Fibroblast of lung (primary cell): ENCODE data around the gene MMP13. TPM values are rescaled to one million over a fixed set of nuclear protein-coding genes. Genes with fewer than 3 reads are reported as not detected.

ENCODE experiments used
- DNase-seq, 2 donors: peaks; one replicate each; pipeline versions ENCODE4 v3.0.0 to v3.0.0-alpha.2; 2010; ENCODE audit warnings: low read depth in 2 of 2
- H2AFZ ChIP-seq: 2 replicates; pipeline ENCODE4 v1.5.1; 2012; ENCODE audit warnings: low read length, control low read depth, inconsistent platforms
- H3K27ac ChIP-seq: 2 replicates; pipeline ENCODE4 v1.5.1; 2011; ENCODE audit warnings: low read length, control low read depth; ENCODE audit not compliant: insufficient read depth
- H3K27me3 ChIP-seq: 2 replicates; pipeline ENCODE4 v1.5.1; 2011; ENCODE audit warnings: mild to moderate bottlenecking, low read length; ENCODE audit not compliant: control insufficient read depth, insufficient read depth
- H3K36me3 ChIP-seq: 2 replicates; pipeline ENCODE4 v1.5.1; 2011; ENCODE audit warnings: low read length; ENCODE audit not compliant: control insufficient read depth, insufficient read depth
- H3K4me1 ChIP-seq: 2 replicates; pipeline ENCODE4 v1.5.1; 2011; ENCODE audit warnings: low read length; ENCODE audit not compliant: control insufficient read depth, insufficient read depth; ENCODE audit errors: extremely low read depth
- H3K4me2 ChIP-seq: 2 replicates; pipeline ENCODE4 v1.5.1; 2011; ENCODE audit warnings: low read length, control low read depth; ENCODE audit not compliant: insufficient read depth; ENCODE audit errors: extremely low read depth
- H3K4me3 ChIP-seq, 4 experiments: fragments of 200-600 bp in 1 of 4; sonication (generic) in 1 of 4; replicated peaks in 1 of 4; 2 replicates each; pipeline ENCODE4 v1.5.1; 2011 to 2016; ENCODE audit warnings: low read length in 4 of 4, low read depth in 3 of 4, mild to moderate bottlenecking in 3 of 4, control low read depth in 2 of 4, inconsistent platforms in 1 of 4, mixed read lengths in 1 of 4; ENCODE audit not compliant: insufficient read depth in 1 of 4; ENCODE audit errors: control extremely low read depth in 1 of 4
- H3K79me2 ChIP-seq: 2 replicates; pipeline ENCODE4 v1.5.1; 2012; ENCODE audit warnings: mild to moderate bottlenecking, low read length, inconsistent platforms; ENCODE audit not compliant: control insufficient read depth, insufficient read depth
- H3K9ac ChIP-seq: 2 replicates; pipeline ENCODE4 v1.5.1; 2011; ENCODE audit warnings: mild to moderate bottlenecking, low read length, control low read depth; ENCODE audit not compliant: insufficient read depth
- H3K9me3 ChIP-seq: 2 replicates; pipeline ENCODE4 v1.5.1; 2012; ENCODE audit warnings: low read depth, low read length; ENCODE audit not compliant: control insufficient read depth, insufficient read depth
- H4K20me1 ChIP-seq: 2 replicates; pipeline ENCODE4 v1.5.1; 2011; ENCODE audit warnings: low read length; ENCODE audit not compliant: control insufficient read depth, insufficient read depth; ENCODE audit errors: extremely low read depth
- CTCF ChIP-seq, 2 donors: IDR thresholded peaks in 1 of 2; conservative IDR thresholded peaks in 1 of 2; 1 replicate in 1 of 2; 2 replicates in 1 of 2; pipeline ENCODE4 v1.5.1; 2011 to 2012; ENCODE audit warnings: low read length in 2 of 2, control low read depth in 1 of 2, inconsistent platforms in 1 of 2, low read depth in 1 of 2, mild to moderate bottlenecking in 1 of 2
- EZH2 ChIP-seq: IDR thresholded peaks from 2 replicates; pipeline ENCODE4 v1.5.1; 2012; ENCODE audit warnings: low read length, control low read depth, mild to moderate bottlenecking; ENCODE audit errors: missing control alignments
- polyA plus RNA-seq, 2 donors: library from polyadenylated mRNA; depleted of rRNA in 1 of 2; stranded (reverse) in 1 of 2; unstranded in 1 of 2; fragments of >200 nt; gene quantifications; 2 replicates each; pipeline ENCODE4 v1.2.1, GENCODE V29; 2011 to 2012; ENCODE audit warnings: missing spikeins in 1 of 2
- total RNA-seq: library from RNA; depleted of rRNA; stranded (reverse); fragments of >200 nt; gene quantifications from 2 replicates; pipeline ENCODE4 v1.2.1, GENCODE V29; 2014

Gene MMP13
- total and polyA plus RNA-seq, 2 donors (not counting 1 experiment from before 2014, with no cell fraction given), result not detected

GRCh38 chr11:102933627-102934026 is 21.9 kb downstream of the MMP13 start:
- Histone ChIP-seq H3K79me2 (no peaks in the 10 kb centered on the region), H3K36me3 (no peaks in the 10 kb centered on the region), H4K20me1 (no peaks in the 10 kb centered on the region), H3K9ac (no peak overlapping the region), H3K4me2 (no peak overlapping the region), H2AFZ (no peak overlapping the region), H3K27me3 (no peaks in the 10 kb centered on the region), H3K9me3 (no peaks in the 10 kb centered on the region), H3K27ac (no peak overlapping the region), H3K4me3 (no peak overlapping the region), H3K4me1 (no peaks in the 10 kb centered on the region)
- TF ChIP-seq CTCF (conservative IDR thresholded peaks at IDR 0.05 in 1 of 2, IDR thresholded peaks at IDR 0.05 in 1 of 2; ENCODE audit: low read depth in 1 of 2, low read length in 2 of 2), result no peak
- TF ChIP-seq EZH2, result no peak
- no peak for DNase-seq

- no peaks in the 10 kb centered on the region for H3K4me1 ChIP-seq
- H3K9me3 ChIP-seq, result no peaks in the 10 kb centered on the region
- no peak overlapping the region for H3K27ac ChIP-seq
- TF ChIP-seq CTCF (conservative IDR thresholded peaks at IDR 0.05 in 1 of 2, IDR thresholded peaks at IDR 0.05 in 1 of 2; ENCODE audit: low read depth in 1 of 2, low read length in 2 of 2) (no peak), EZH2 (no peak)
- no peak overlapping the region for H3K9ac ChIP-seq
- no peaks in the 10 kb centered on the region for H4K20me1 ChIP-seq
- no peak overlapping the region for H2AFZ ChIP-seq
- no peaks in the 10 kb centered on the region for H3K27me3 ChIP-seq
- no peak for DNase-seq
- H3K4me2 ChIP-seq, result no peak overlapping the region
- H3K36me3 ChIP-seq, result no peaks in the 10 kb centered on the region
- H3K79me2 ChIP-seq, result no peaks in the 10 kb centered on the region
- no peak overlapping the region for H3K4me3 ChIP-seq
Measured at GRCh38 chr11:102932678-102933077, 22.9 kb downstream of the MMP13 start.

GRCh38 chr11:102930451-102930850 is 25.1 kb downstream of the MMP13 start:
- no peak for TF ChIP-seq EZH2
- no peak for TF ChIP-seq CTCF (conservative IDR thresholded peaks at IDR 0.05 in 1 of 2, IDR thresholded peaks at IDR 0.05 in 1 of 2; ENCODE audit: low read depth in 1 of 2, low read length in 2 of 2)
- Histone ChIP-seq H3K9me3 (no peaks in the 10 kb centered on the region), H3K27me3 (no peaks in the 10 kb centered on the region), H3K4me2 (no peak overlapping the region), H3K9ac (no peak overlapping the region), H3K4me1 (no peaks in the 10 kb centered on the region), H3K36me3 (no peaks in the 10 kb centered on the region), H4K20me1 (no peaks in the 10 kb centered on the region), H3K79me2 (no peaks in the 10 kb centered on the region), H3K4me3 (no peak overlapping the region), H3K27ac (no peak overlapping the region), H2AFZ (no peak overlapping the region)
- DNase-seq, result no peak
